UCSD-AML1 (cell line): Measurements from ENCODE around the gene CNTNAP3B.
"Not testable (repeated sequence)": the region's sequence is repeated elsewhere in the genome, so short reads cannot be mapped to it uniquely, and the experiment has no call there.

Experiments used
- DNase-seq: peaks from one replicate; lab custom pipeline; 2025; ENCODE audit not compliant: unreplicated experiment; lab: John Stamatoyannopoulos, UW

The CNTNAP3B gene

GRCh38 chr9:42129073-42129729, at the start of gene CNTNAP3B:
TSS of gene CNTNAP3B (minus strand) at chr9:42129426. CDS start at chr9:42129094, 332 bp downstream.
- not testable (repeated sequence) for DNase-seq

GRCh38 chr9:42160299-42160698, 31.1 kb upstream of the CNTNAP3B start:
- DNase-seq = not testable (repeated sequence)

- not testable (repeated sequence) for DNase-seq
Measured at GRCh38 chr9:42127056-42127841, 2.0 kb downstream of the CNTNAP3B start.

GRCh38 chr9:42121007-42121406, 8.2 kb downstream of the CNTNAP3B start:
- DNase-seq = not testable (repeated sequence)

- DNase-seq = not testable (repeated sequence)
Measured at GRCh38 chr9:42095929-42096328, 33.3 kb downstream of the CNTNAP3B start.

- not testable (repeated sequence) for DNase-seq
Measured at GRCh38 chr9:42084559-42084952, 44.7 kb downstream of the CNTNAP3B start.

- DNase-seq = not testable (repeated sequence)
Measured at GRCh38 chr9:42083877-42084558, 45.2 kb downstream of the CNTNAP3B start.

- not testable (repeated sequence) for DNase-seq
Measured at GRCh38 chr9:42080376-42080775, 48.9 kb downstream of the CNTNAP3B start.

GRCh38 chr9:42074868-42075267, 54.4 kb downstream of the CNTNAP3B start:
- not testable (repeated sequence) for DNase-seq

- DNase-seq = not testable (repeated sequence)
Measured at GRCh38 chr9:42071026-42071425, 58.2 kb downstream of the CNTNAP3B start.

- not testable (repeated sequence) for DNase-seq
Measured at GRCh38 chr9:42070035-42070799, 59.0 kb downstream of the CNTNAP3B start.

- not testable (repeated sequence) for DNase-seq
Measured at GRCh38 chr9:42053874-42054273, 75.4 kb downstream of the CNTNAP3B start.

GRCh38 chr9:42050701-42051100, 78.5 kb downstream of the CNTNAP3B start:
- not testable (repeated sequence) for DNase-seq

- DNase-seq = not testable (repeated sequence)
Measured at GRCh38 chr9:42044422-42045010, 84.7 kb downstream of the CNTNAP3B start.

- DNase-seq = not testable (repeated sequence)
Measured at GRCh38 chr9:42033541-42033940, 95.7 kb downstream of the CNTNAP3B start.

GRCh38 chr9:42020639-42021038, 108.6 kb downstream of the CNTNAP3B start:
- DNase-seq = not testable (repeated sequence)

- not testable (repeated sequence) for DNase-seq
Measured at GRCh38 chr9:42018220-42018922, 110.9 kb downstream of the CNTNAP3B start.

- not testable (repeated sequence) for DNase-seq
Measured at GRCh38 chr9:42014317-42014716, 114.9 kb downstream of the CNTNAP3B start.

- not testable (repeated sequence) for DNase-seq
Measured at GRCh38 chr9:41991607-41992006, 137.6 kb downstream of the CNTNAP3B start.

- not testable (repeated sequence) for DNase-seq
Measured at GRCh38 chr9:41980271-41980670, 149.0 kb downstream of the CNTNAP3B start.
